ENCODE results near the gene RETSAT.
"Not testable (repeated sequence)": the region's sequence is repeated elsewhere in the genome, so short reads cannot be mapped to it uniquely, and the experiment has no call there.

The RETSAT gene

DNA sequence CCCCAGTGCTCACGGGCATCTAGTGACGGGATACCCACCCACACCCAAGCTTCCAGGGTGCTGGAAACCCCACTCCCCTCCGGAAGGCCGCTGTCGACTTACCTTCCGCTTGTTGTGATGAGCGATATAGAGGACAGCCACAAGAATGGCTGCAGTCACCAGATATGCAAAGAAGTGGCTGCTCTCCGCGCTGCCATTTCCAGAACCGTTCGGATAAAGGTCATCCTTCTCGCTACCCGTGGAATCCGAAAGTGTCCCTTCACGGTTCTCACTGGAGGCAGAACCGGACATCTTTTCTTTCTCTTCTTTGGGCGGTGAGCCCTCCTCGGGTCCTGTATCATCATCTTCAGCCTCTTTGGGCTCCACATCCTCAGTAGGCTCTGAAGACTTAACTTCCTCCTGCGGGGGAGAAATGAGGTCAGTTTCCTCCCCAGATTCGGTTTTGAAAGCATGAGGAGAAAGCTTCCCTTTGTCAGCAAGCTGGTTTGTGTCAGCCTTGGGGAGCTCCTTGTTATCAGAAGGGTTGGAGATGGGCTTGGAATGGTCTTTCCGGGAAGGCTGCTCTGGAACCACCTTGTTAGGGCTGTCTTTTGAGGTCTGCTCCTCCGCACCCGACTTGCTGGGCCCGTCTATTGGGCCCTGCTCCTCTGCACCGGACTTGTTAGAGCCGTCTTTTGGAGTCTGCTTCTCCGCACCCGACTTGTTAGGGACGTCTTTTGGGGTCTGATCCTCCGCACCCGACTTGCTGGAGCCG lies 27.7 kb downstream of the RETSAT start:
- peak overlapping the region; percentile 90 for H3K9ac ChIP-seq (ENCODE audit: low read depth, low read length, poor library complexity, severe bottlenecking)
- peaks cover 72% of the 10 kb centered on the region for H3K79me2 ChIP-seq (ENCODE audit: insufficient read depth, low read length)
- no peaks in the 10 kb centered on the region for H3K27me3 ChIP-seq (ENCODE audit: insufficient read depth, low read length, poor library complexity, severe bottlenecking)
- H3K36me3 ChIP-seq (ENCODE audit: insufficient read depth, low read length): peaks cover 31% of the 10 kb centered on the region; the same call in 1 of the 2 replicates
- no peaks in the 10 kb centered on the region for H3F3A ChIP-seq (ENCODE audit: low read depth)
- peaks cover 57% of the 10 kb centered on the region for H4K20me1 ChIP-seq (ENCODE audit: insufficient read depth, low read length, poor library complexity, severe bottlenecking)
- H3K4me3 ChIP-seq (ENCODE audit: low read length, poor library complexity, severe bottlenecking): peak overlapping the region; percentile 82
- H3K9me2 ChIP-seq (replicated peaks; ENCODE audit: low read depth, low read length): no peaks in the 10 kb centered on the region
- H3K9me3 ChIP-seq (ENCODE audit: insufficient read depth, low read depth, low read length): no peaks in the 10 kb centered on the region
- TF ChIP-seq, protein P1, sequence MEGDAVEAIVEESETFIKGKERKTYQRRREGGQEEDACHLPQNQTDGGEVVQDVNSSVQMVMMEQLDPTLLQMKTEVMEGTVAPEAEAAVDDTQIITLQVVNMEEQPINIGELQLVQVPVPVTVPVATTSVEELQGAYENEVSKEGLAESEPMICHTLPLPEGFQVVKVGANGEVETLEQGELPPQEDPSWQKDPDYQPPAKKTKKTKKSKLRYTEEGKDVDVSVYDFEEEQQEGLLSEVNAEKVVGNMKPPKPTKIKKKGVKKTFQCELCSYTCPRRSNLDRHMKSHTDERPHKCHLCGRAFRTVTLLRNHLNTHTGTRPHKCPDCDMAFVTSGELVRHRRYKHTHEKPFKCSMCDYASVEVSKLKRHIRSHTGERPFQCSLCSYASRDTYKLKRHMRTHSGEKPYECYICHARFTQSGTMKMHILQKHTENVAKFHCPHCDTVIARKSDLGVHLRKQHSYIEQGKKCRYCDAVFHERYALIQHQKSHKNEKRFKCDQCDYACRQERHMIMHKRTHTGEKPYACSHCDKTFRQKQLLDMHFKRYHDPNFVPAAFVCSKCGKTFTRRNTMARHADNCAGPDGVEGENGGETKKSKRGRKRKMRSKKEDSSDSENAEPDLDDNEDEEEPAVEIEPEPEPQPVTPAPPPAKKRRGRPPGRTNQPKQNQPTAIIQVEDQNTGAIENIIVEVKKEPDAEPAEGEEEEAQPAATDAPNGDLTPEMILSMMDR (conservative IDR thresholded peaks at IDR 0.05; ENCODE audit: low read length): no peak
- TF ChIP-seq EZH2phosphoT487 (IDR thresholded peaks at IDR 0.05; ENCODE audit: borderline replicate concordance): no peak
- no peak overlapping the region for H2AFZ ChIP-seq (ENCODE audit: low read length)
- H3K4me2 ChIP-seq (ENCODE audit: low read depth, low read length, poor library complexity, severe bottlenecking): peak overlapping the region; percentile 98
- H3K4me1 ChIP-seq (ENCODE audit: insufficient read depth, low read length, poor library complexity, severe bottlenecking): peaks cover 47% of the 10 kb centered on the region

DNA sequence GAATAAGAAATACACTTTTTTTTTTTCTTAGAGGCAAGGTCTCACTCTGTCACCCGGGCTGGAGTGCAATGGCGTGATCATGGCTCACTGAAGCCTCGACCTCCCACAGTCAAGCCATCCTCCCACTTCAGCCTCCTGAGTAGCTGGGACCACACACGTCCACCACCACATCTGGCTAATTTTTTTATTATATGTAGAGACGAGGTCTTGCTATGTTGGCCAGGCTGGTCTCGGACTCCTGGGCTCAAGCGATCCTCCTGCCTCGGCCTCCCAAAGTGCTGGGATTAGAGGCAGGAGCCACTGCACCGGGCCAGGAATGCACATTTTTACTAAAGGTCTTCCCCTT lies 28.9 kb downstream of the RETSAT start:
- Histone ChIP-seq H3K4me1 (ENCODE audit: insufficient read depth, low read length, poor library complexity, severe bottlenecking) (peaks cover 51% of the 10 kb centered on the region), H2AFZ (ENCODE audit: low read length) (no peak overlapping the region), H3K9ac (ENCODE audit: low read depth, low read length, poor library complexity, severe bottlenecking) (peak overlapping the region; percentile 90), H3K4me3 (ENCODE audit: low read length, poor library complexity, severe bottlenecking) (peak overlapping the region; percentile 82), H3K27me3 (ENCODE audit: insufficient read depth, low read length, poor library complexity, severe bottlenecking) (no peaks in the 10 kb centered on the region), H3K9me2 (replicated peaks; ENCODE audit: low read depth, low read length) (no peaks in the 10 kb centered on the region), H3K36me3 (ENCODE audit: insufficient read depth, low read length) (peaks cover 43% of the 10 kb centered on the region), H3K79me2 (ENCODE audit: insufficient read depth, low read length) (peaks cover 83% of the 10 kb centered on the region), H3F3A (ENCODE audit: low read depth) (no peaks in the 10 kb centered on the region), H3K4me2 (ENCODE audit: low read depth, low read length, poor library complexity, severe bottlenecking) (peak overlapping the region; percentile 98), H3K9me3 (ENCODE audit: insufficient read depth, low read depth, low read length) (no peaks in the 10 kb centered on the region), H4K20me1 (ENCODE audit: insufficient read depth, low read length, poor library complexity, severe bottlenecking) (peaks cover 69% of the 10 kb centered on the region)
- no peak for TF ChIP-seq EZH2phosphoT487 (IDR thresholded peaks at IDR 0.05; ENCODE audit: borderline replicate concordance)
- TF ChIP-seq, protein P1 (conservative IDR thresholded peaks at IDR 0.05; ENCODE audit: low read length): no peak

DNA sequence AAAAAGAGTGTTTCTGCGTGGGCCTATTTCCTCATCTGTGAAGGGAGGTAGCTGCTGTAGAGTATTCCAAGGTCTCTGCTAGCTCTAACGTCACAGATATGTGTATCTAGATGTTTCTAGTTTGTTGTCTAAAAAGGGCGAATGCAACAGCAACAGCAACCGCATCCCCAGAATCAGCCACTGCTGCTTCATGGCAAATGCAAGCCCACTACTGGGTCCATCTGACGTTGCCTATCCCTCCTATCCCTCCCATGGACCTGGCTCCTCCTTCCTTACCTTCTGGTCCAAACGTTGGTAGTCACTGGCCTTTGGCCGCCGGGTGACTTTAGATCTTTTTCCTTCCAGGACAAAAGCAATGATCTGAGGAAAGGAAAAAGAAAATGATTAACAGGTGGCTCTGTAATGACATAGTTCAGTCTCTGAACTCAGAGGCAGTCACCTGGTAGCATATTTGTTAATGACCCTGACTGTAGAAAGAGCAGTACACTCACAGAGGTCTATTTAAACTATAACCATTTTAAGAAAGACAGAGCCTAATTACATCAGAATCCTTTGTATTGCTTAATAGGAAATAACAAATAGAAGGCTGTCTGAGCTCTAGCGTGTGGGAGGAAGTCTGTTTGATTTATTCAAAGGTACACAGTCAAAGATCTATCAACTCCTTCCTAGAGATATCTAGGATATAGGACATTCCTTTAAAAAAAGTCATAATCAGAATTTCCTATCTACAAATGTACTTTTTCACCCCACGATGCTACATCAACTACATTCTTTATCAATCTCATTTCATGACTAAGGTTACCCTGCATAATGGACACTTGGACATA lies 29.5 kb downstream of the RETSAT start:
- TF ChIP-seq, protein P1 (conservative IDR thresholded peaks at IDR 0.05; ENCODE audit: low read length): no peak
- TF ChIP-seq EZH2phosphoT487 (IDR thresholded peaks at IDR 0.05; ENCODE audit: borderline replicate concordance): no peak
- peaks cover 75% of the 10 kb centered on the region for H4K20me1 ChIP-seq (ENCODE audit: insufficient read depth, low read length, poor library complexity, severe bottlenecking)
- H3K4me3 ChIP-seq (ENCODE audit: low read length, poor library complexity, severe bottlenecking): peak overlapping the region; percentile 82
- H3K9ac ChIP-seq (ENCODE audit: low read depth, low read length, poor library complexity, severe bottlenecking): peak overlapping the region; percentile 90
- H3K9me3 ChIP-seq (ENCODE audit: insufficient read depth, low read depth, low read length): no peaks in the 10 kb centered on the region
- peaks cover 47% of the 10 kb centered on the region for H3K36me3 ChIP-seq (ENCODE audit: insufficient read depth, low read length)
- no peaks in the 10 kb centered on the region for H3F3A ChIP-seq (ENCODE audit: low read depth)
- peaks cover 89% of the 10 kb centered on the region for H3K79me2 ChIP-seq (ENCODE audit: insufficient read depth, low read length)
- no peaks in the 10 kb centered on the region for H3K27me3 ChIP-seq (ENCODE audit: insufficient read depth, low read length, poor library complexity, severe bottlenecking)
- peaks cover 55% of the 10 kb centered on the region for H3K4me1 ChIP-seq (ENCODE audit: insufficient read depth, low read length, poor library complexity, severe bottlenecking)
- H3K9me2 ChIP-seq (replicated peaks; ENCODE audit: low read depth, low read length): no peaks in the 10 kb centered on the region
- H3K4me2 ChIP-seq (ENCODE audit: low read depth, low read length, poor library complexity, severe bottlenecking): peak overlapping the region; percentile 98
- no peak overlapping the region for H2AFZ ChIP-seq (ENCODE audit: low read length)

DNA sequence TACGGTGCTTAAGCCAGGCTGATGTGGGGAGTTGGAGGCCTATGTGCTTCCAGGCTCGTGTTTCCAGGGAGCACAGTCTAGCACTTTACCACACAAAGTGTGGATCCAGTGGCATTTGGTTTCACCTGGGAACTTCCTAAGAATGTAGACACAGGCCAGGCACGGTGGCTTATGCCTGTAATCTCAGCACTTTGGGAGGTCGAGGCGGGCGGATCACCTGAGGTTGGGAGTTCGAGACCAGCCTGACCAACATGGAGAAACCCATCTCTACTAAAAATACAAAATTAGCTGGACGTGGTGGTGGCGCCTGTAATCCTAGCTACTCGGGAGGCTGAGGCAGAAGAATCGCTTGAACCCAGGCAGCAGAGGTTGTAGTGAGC lies 30.4 kb downstream of the RETSAT start:
- H2AFZ ChIP-seq (ENCODE audit: low read length); H3F3A ChIP-seq (ENCODE audit: low read depth); H3K9me3 ChIP-seq (ENCODE audit: insufficient read depth, low read depth, low read length); H3K27me3 ChIP-seq (ENCODE audit: insufficient read depth, low read length, poor library complexity, severe bottlenecking); H3K9me2 ChIP-seq (replicated peaks; ENCODE audit: low read depth, low read length): not testable (repeated sequence)
- peaks cover 96% of the 10 kb centered on the region for H3K79me2 ChIP-seq (ENCODE audit: insufficient read depth, low read length)
- H3K9ac ChIP-seq (ENCODE audit: low read depth, low read length, poor library complexity, severe bottlenecking): peak overlapping the region; percentile 90
- H3K36me3 ChIP-seq (ENCODE audit: insufficient read depth, low read length): peaks cover 53% of the 10 kb centered on the region
- H3K4me1 ChIP-seq (ENCODE audit: insufficient read depth, low read length, poor library complexity, severe bottlenecking): peaks cover 59% of the 10 kb centered on the region
- peaks cover 83% of the 10 kb centered on the region for H4K20me1 ChIP-seq (ENCODE audit: insufficient read depth, low read length, poor library complexity, severe bottlenecking)
- H3K4me3 ChIP-seq (ENCODE audit: low read length, poor library complexity, severe bottlenecking): peak overlapping the region; percentile 82
- H3K4me2 ChIP-seq (ENCODE audit: low read depth, low read length, poor library complexity, severe bottlenecking): peak overlapping the region; percentile 98

Measured in Loucy (cell line).